NCI-H69 (cell line): Measurements from ENCODE around the gene KISS1.

Experiments
- DNase-seq: peaks from one replicate; lab custom pipeline; 2025; lab: John Stamatoyannopoulos, UW

The KISS1 gene

GRCh38 chr1:204218552-204218951, 22.3 kb upstream of the KISS1 start:
- DNase-seq = no peak

- DNase-seq = no peak
These were observed 21.3 kb upstream of the KISS1 start for GRCh38 chr1:204217648-204218000.

- DNase-seq = no peak
These were observed 20.8 kb upstream of the KISS1 start for GRCh38 chr1:204216880-204217647.

- DNase-seq = no peak
These were observed 19.9 kb upstream of the KISS1 start for GRCh38 chr1:204216236-204216635.

GRCh38 chr1:204213668-204214662, 17.7 kb upstream of the KISS1 start, which contains the start of gene GOLT1A:
Gene GOLT1A, minus strand, starts transcription at chr1:204213988. Its CDS starts 82 bp downstream, at chr1:204213906.
- peak; percentile 65 for DNase-seq

- DNase-seq = no peak
These were observed 16.4 kb upstream of the KISS1 start for GRCh38 chr1:204212715-204213114.

- DNase-seq = no peak
These were observed 14.8 kb upstream of the KISS1 start for GRCh38 chr1:204211046-204211445.

- DNase-seq = peak; percentile 63
These were observed 10.9 kb upstream of the KISS1 start for GRCh38 chr1:204207136-204207616.

GRCh38 chr1:204206121-204206520, 9.8 kb upstream of the KISS1 start:
- no peak for DNase-seq

GRCh38 chr1:204205486-204205885, 9.2 kb upstream of the KISS1 start:
- DNase-seq = no peak

- no peak for DNase-seq
These were observed 8.7 kb upstream of the KISS1 start for GRCh38 chr1:204204944-204205343.

GRCh38 chr1:204203206-204203767, 7.0 kb upstream of the KISS1 start:
- DNase-seq = no peak

- no peak for DNase-seq
These were observed 6.2 kb upstream of the KISS1 start for GRCh38 chr1:204202481-204202880.

- no peak for DNase-seq
These were observed 5.2 kb upstream of the KISS1 start for GRCh38 chr1:204201348-204202040.

GRCh38 chr1:204199579-204199978, 3.3 kb upstream of the KISS1 start:
- no peak for DNase-seq

GRCh38 chr1:204198348-204199340, 2.4 kb upstream of the KISS1 start:
- DNase-seq = no peak

GRCh38 chr1:204197068-204197467, 777 bp upstream of the KISS1 start:
- no peak for DNase-seq

GRCh38 chr1:204194771-204195170, 1.5 kb downstream of the KISS1 start:
- DNase-seq = no peak

GRCh38 chr1:204194080-204194479, 2.2 kb downstream of the KISS1 start:
- DNase-seq = no peak

GRCh38 chr1:204192589-204193352, 3.5 kb downstream of the KISS1 start:
- no peak for DNase-seq
